ENCODE data around the gene ALX4. TPM values are rescaled to one million over a fixed set of nuclear protein-coding genes. Genes with fewer than 3 reads are reported as not detected.

The ALX4 gene
- total and polyA plus RNA-seq, 2 of the 8 experiments (the other 6 are each of a cell fraction or from before 2014, with no cell fraction given) = not detected

DNA sequence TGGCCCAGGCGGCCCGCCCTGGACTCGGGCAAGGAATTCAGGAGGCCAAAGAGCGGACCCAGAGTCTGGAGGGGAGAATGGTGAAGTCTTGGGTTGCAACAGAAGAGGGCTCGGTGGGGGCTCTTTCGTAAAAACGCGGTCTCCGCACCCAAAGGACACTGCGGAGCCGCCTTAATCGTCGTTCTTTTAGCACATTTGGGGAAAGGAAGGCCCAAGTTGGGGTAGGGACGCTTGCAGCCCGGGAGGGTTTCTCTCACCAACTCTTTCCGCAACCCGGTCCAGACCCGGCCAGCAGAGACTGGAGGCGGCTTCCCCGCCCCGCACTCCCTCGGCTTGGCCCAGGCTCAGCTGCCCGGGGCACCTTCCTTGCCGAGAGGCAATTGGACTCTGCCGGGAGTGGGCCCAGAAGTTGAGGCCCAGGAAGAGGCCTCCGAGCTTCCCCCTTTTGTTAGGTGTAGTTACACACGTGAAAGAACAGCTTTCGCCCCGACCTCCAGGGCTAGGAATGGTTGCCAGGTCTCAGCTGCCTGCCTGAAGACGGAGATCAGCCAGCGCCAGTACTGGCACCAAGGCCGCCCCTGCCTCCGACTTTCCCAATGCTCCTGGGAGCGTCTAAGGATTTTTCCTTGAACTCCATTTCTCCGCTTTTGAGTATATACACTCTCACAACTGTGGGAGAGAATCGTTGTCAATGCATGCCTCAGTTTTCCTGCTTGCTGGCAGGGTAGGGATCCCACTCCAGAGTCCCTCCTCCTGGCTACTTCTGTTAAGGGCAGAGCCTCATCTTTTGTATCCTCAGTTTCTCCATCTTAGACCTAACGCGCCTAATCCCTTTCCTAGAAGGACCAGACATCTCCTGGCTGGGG, 3.7 kb downstream of the ALX4 start:
- Histone ChIP-seq H3K79me2 (ENCODE audit: control insufficient read depth in 1 of 2, insufficient read depth in 2 of 2, low read length in 2 of 2) (no peaks in the 10 kb centered on the region), H3K36me3 (ENCODE audit: control insufficient read depth in 2 of 4, insufficient read depth in 4 of 4, low read length in 3 of 4) (no peaks in the 10 kb centered on the region), H3K4me2 (ENCODE audit: insufficient read depth in 1 of 2, low read depth in 2 of 2, low read length in 2 of 2) (peak overlapping the region; percentile 62 to 65), H4K8ac (ENCODE audit: extremely low read depth, insufficient read depth, low read length) (peak overlapping the region; percentile 74), H3K23ac (ENCODE audit: insufficient read length) (no peak overlapping the region), H2AK5ac (ENCODE audit: low read depth, low read length) (peak overlapping the region; percentile 61; the same call in 1 of the 2 replicates), H3K9ac (replicated peaks in 1 of 4; ENCODE audit: extremely low read depth in 1 of 4, low read depth in 3 of 4, low read length in 3 of 4) (no peak overlapping the region), H2BK5ac (ENCODE audit: low read depth, low read length) (peak overlapping the region; percentile 30; the same call in 1 of the 2 replicates), H3K27me3 (replicated peaks in 1 of 4; ENCODE audit: control insufficient read depth in 3 of 4, extremely low read depth in 1 of 4, insufficient read depth in 3 of 4, low read length in 3 of 4) (peaks cover 93 to 100% (median 98%) of the 10 kb centered on the region in 4 experiments), H3K4me3 (ENCODE audit: extremely low read depth in 1 of 4, insufficient read depth in 2 of 4, low read depth in 3 of 4, low read length in 4 of 4) (peak overlapping the region; percentile 9 to 44 (median 22); a peak in 6 of 8 replicates), H3K14ac (ENCODE audit: insufficient read length) (no peak overlapping the region), H3K27ac (ENCODE audit: low read depth, low read length) (no peak overlapping the region), H3K56ac (replicated peaks; ENCODE audit: insufficient read length, low read depth, low read length) (no peak overlapping the region), H3K23me2 (ENCODE audit: low read depth, low read length) (peaks cover 7% of the 10 kb centered on the region; the same call in 1 of the 2 replicates), H3K9me3 (ENCODE audit: insufficient read depth in 2 of 2, low read depth in 1 of 2, low read length in 1 of 2) (no peaks in the 10 kb centered on the region; a peak in 1 of 4 replicates), H4K91ac (replicated peaks; ENCODE audit: insufficient read length, low read length) (no peak overlapping the region), H3K18ac (ENCODE audit: extremely low read depth, low read length) (peak overlapping the region; percentile 71), H2AFZ (ENCODE audit: low read length) (no peak overlapping the region), H3K79me1 (ENCODE audit: low read depth, low read length) (no peaks in the 10 kb centered on the region), H2BK12ac (ENCODE audit: low read depth, low read length) (0 out of 2 replicates have a peak overlapping the region, but pooled peaks have one; percentile 63), H2BK15ac (ENCODE audit: low read length) (no peak overlapping the region), H2BK20ac (ENCODE audit: low read length) (no peak overlapping the region; the same call in 1 of the 2 replicates), H4K20me1 (replicated peaks in 1 of 2; ENCODE audit: control insufficient read depth in 1 of 2, insufficient read depth in 2 of 2, low read length in 2 of 2) (peaks cover 12 to 18% of the 10 kb centered on the region in 2 experiments), H2BK120ac (replicated peaks; ENCODE audit: low read depth, low read length) (no peak overlapping the region), H4K5ac (ENCODE audit: insufficient read length, low read depth, low read length) (no peak overlapping the region), H3K4me1 (replicated peaks in 1 of 4; ENCODE audit: control insufficient read depth in 3 of 4, insufficient read depth in 4 of 4, low read length in 3 of 4) (peaks cover 2 to 32% (median 21%) of the 10 kb centered on the region in 4 experiments), H3K4ac (replicated peaks; ENCODE audit: insufficient read length, low read depth, low read length) (no peak overlapping the region)
- FAIRE-seq = no peak
- TF ChIP-seq, protein P1, sequence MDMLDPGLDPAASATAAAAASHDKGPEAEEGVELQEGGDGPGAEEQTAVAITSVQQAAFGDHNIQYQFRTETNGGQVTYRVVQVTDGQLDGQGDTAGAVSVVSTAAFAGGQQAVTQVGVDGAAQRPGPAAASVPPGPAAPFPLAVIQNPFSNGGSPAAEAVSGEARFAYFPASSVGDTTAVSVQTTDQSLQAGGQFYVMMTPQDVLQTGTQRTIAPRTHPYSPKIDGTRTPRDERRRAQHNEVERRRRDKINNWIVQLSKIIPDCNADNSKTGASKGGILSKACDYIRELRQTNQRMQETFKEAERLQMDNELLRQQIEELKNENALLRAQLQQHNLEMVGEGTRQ (IDR thresholded peaks at IDR 0.05; ENCODE audit: low read length) = no peak
- TF ChIP-seq SP2 (IDR thresholded peaks at IDR 0.05; ENCODE audit: low read length) = no peak
- TF ChIP-seq SUZ12 (IDR thresholded peaks at IDR 0.05; ENCODE audit: low read length) = peak; percentile 98
- peak; percentile 39 for TF ChIP-seq CTBP2 (IDR thresholded peaks at IDR 0.05; ENCODE audit: borderline replicate concordance, insufficient read depth, insufficient read length, low read length)
- TF ChIP-seq JUN (IDR thresholded peaks at IDR 0.05; ENCODE audit: low read depth, low read length) = no peak
- TF ChIP-seq EZH2 (IDR thresholded peaks at IDR 0.05; ENCODE audit: low read depth, low read length, severe bottlenecking) = peak; percentile 98
- TF ChIP-seq CBX8 (IDR thresholded peaks at IDR 0.05; ENCODE audit: borderline replicate concordance, low read depth, low read length) = 0 out of 2 replicates have a peak, but pooled peaks have one; percentile 26
- TF ChIP-seq TEAD4 (IDR thresholded peaks at IDR 0.05; ENCODE audit: low read depth, low read length) = no peak
- TF ChIP-seq GTF2F1 (IDR thresholded peaks at IDR 0.05; ENCODE audit: borderline replicate concordance, low read depth, low read length) = no peak
- ChIA-PET CTCF (ENCODE audit: partially characterized antibody) (interaction anchor here (0.7 to 5.2 kb wide), 6 partner anchors 10 to 226 kb away, joined by 3 to 28 read pairs (median 4); no protein-coding TSS in a partner anchor), POLR2A (ENCODE audit: partially characterized antibody) (interaction anchor here (0.9 to 6.7 kb wide), 2 partner anchors 13 to 24 kb away, joined by 3 to 47 read pairs; no protein-coding TSS in a partner anchor)
- peak in 1 of 2 experiments; percentile 77 for DNase-seq (ENCODE audit: low read depth in 1 of 2, low spot score in 2 of 2)
- WGBS, 2 experiments (ENCODE audit: extremely low coverage in 1 of 2, insufficient coverage in 1 of 2, insufficient read length in 1 of 2, insufficient replicate concordance in 2 of 2, low coverage in 1 of 2, low lambda C conversion rate in 2 of 2, missing lambda C conversion rate in 1 of 2) = 6% methylated on average over 36 of the region's 38 CpGs; no CpG with 5 or more reads in 1 of the 2 experiments
